Prostate gland (tissue), 2 donors: ENCODE measurements around the gene ANKRD33.

Source experiments
- CTCF ChIP-seq, 4 experiments: fragments of 200-600 bp in 2 of 4; fragments of 450-650 bp in 2 of 4; sonication (generic) in 2 of 4; IDR thresholded peaks; 1 replicate in 3 of 4; 2 replicates in 1 of 4; pipeline ENCODE4 v1.5.1; 2016 to 2019; ENCODE audit warnings: antibody characterized with exemption in 4 of 4, mild to moderate bottlenecking in 2 of 4, moderate library complexity in 2 of 4
- POLR2AphosphoS5 ChIP-seq: sonication (generic); formaldehyde crosslinking; IDR thresholded peaks from one replicate; pipeline ENCODE4 v1.6.1; 2017; ENCODE audit warnings: antibody characterized with exemption

GRCh38 chr12:51839310-51839947 lies 48.5 kb upstream of the ANKRD33 start:
- TF ChIP-seq CTCF (IDR thresholded peaks at IDR 0.05) = no peak
- TF ChIP-seq POLR2AphosphoS5 = no peak
